H9 (cell line): ENCODE results near the gene RAPGEF6. TPM values are rescaled to one million over a fixed set of nuclear protein-coding genes. Genes with fewer than 3 reads are reported as not detected.
A peak's percentile ranks its signal among the peaks of the same experiment; 100 is the strongest.

Experiments used
- DNase-seq: peaks from one replicate; pipeline ENCODE4 v3.0.0-alpha.2; 2017
- H2AFZ ChIP-seq: one replicate; pipeline ENCODE4 v1.6.1; 2013; ENCODE audit warnings: mild to moderate bottlenecking, low read length, control low read depth, moderate library complexity
- H2AK5ac ChIP-seq: 2 replicates; pipeline ENCODE4 v1.6.1; 2013; ENCODE audit warnings: low read length, control low read depth, mixed read lengths; ENCODE audit not compliant: insufficient read length
- H2BK120ac ChIP-seq: one replicate; pipeline ENCODE4 v1.6.1; 2013; ENCODE audit warnings: low read depth, mild to moderate bottlenecking, low read length, control low read depth, inconsistent platforms; ENCODE audit not compliant: poor library complexity, severe bottlenecking
- H2BK12ac ChIP-seq: 2 replicates; pipeline ENCODE4 v1.6.1; 2013; ENCODE audit warnings: low read length, control low read depth, mixed read lengths, low read depth; ENCODE audit not compliant: insufficient read length
- H2BK15ac ChIP-seq: 2 replicates; pipeline ENCODE4 v1.6.1; 2013; ENCODE audit warnings: low read depth, low read length, control low read depth
- H2BK20ac ChIP-seq: one replicate; pipeline ENCODE4 v1.6.1; 2013; ENCODE audit warnings: low read depth, mild to moderate bottlenecking, low read length, control low read depth, inconsistent platforms; ENCODE audit not compliant: poor library complexity, severe bottlenecking
- H2BK5ac ChIP-seq: 2 replicates; pipeline ENCODE4 v1.6.1; 2013; ENCODE audit warnings: low read length, control low read depth, mixed read lengths; ENCODE audit not compliant: insufficient read length
- H3K14ac ChIP-seq: 2 replicates; pipeline ENCODE4 v1.6.1; 2013; ENCODE audit warnings: low read length, control low read depth; ENCODE audit not compliant: insufficient read depth
- H3K18ac ChIP-seq: 2 replicates; pipeline ENCODE4 v1.6.1; 2013; ENCODE audit warnings: low read depth, mild to moderate bottlenecking, mixed read lengths, low read length, control low read depth; ENCODE audit not compliant: insufficient read length
- H3K23ac ChIP-seq: 2 replicates; pipeline ENCODE4 v1.6.1; 2013; ENCODE audit warnings: low read length, control low read depth, mixed read lengths, low read depth; ENCODE audit not compliant: insufficient read length
- H3K23me2 ChIP-seq: 2 replicates; pipeline ENCODE4 v1.6.1; 2013; ENCODE audit warnings: low read depth, mild to moderate bottlenecking, mixed read lengths, low read length, control low read depth; ENCODE audit not compliant: insufficient read length, poor library complexity, severe bottlenecking
- H3K27ac ChIP-seq: 2 replicates; pipeline ENCODE4 v1.5.1; 2013; ENCODE audit warnings: low read length, control low read depth, mixed read lengths, low read depth; ENCODE audit not compliant: insufficient read length
- H3K27me3 ChIP-seq: 2 replicates; pipeline ENCODE4 v1.6.1; 2013; ENCODE audit warnings: low read length, control low read depth, inconsistent platforms; ENCODE audit not compliant: insufficient read depth
- H3K4ac ChIP-seq: 2 replicates; pipeline ENCODE4 v1.6.1; 2013; ENCODE audit warnings: low read depth, mild to moderate bottlenecking, control low read depth, inconsistent platforms, low read length, moderate library complexity
- H3K4me1 ChIP-seq: 2 replicates; pipeline ENCODE4 v1.6.1; 2013; ENCODE audit warnings: low read length, control low read depth, inconsistent platforms; ENCODE audit not compliant: insufficient read depth
- H3K4me2 ChIP-seq: 2 replicates; pipeline ENCODE4 v1.6.1; 2013; ENCODE audit warnings: low read length, control low read depth, mixed read lengths; ENCODE audit not compliant: insufficient read length, insufficient read depth
- H3K56ac ChIP-seq: 2 replicates; pipeline ENCODE4 v1.6.1; 2013; ENCODE audit warnings: low read depth, mild to moderate bottlenecking, mixed read lengths, low read length, control low read depth; ENCODE audit not compliant: insufficient read length
- H3K79me1 ChIP-seq: 2 replicates; pipeline ENCODE4 v1.6.1; 2013; ENCODE audit warnings: low read depth, mild to moderate bottlenecking, moderate library complexity, low read length, control low read depth, inconsistent platforms; ENCODE audit not compliant: insufficient read depth, poor library complexity, severe bottlenecking
- H3K79me2 ChIP-seq: 2 replicates; pipeline ENCODE4 v1.6.1; 2013; ENCODE audit warnings: low read length, control low read depth, inconsistent platforms; ENCODE audit not compliant: insufficient read depth
- H3K9ac ChIP-seq: 2 replicates; pipeline ENCODE4 v1.6.1; 2013; ENCODE audit warnings: low read length, control low read depth, mixed read lengths; ENCODE audit not compliant: insufficient read length; ENCODE audit errors: extremely low read depth
- H3K9me3 ChIP-seq: one replicate; pipeline ENCODE4 v1.6.1; 2013; ENCODE audit warnings: low read depth, low read length, inconsistent platforms; ENCODE audit not compliant: control insufficient read depth
- H3T11ph ChIP-seq: one replicate; pipeline ENCODE4 v1.6.1; 2013; ENCODE audit warnings: mild to moderate bottlenecking, low read length, control low read depth, inconsistent platforms
- H4K20me1 ChIP-seq: one replicate; pipeline ENCODE4 v1.6.1; 2013; ENCODE audit not compliant: control insufficient read depth, insufficient read length, insufficient read depth
- H4K5ac ChIP-seq: 2 replicates; pipeline ENCODE4 v1.6.1; 2013; ENCODE audit warnings: low read depth, mild to moderate bottlenecking, mixed read lengths, low read length, control low read depth; ENCODE audit not compliant: insufficient read length
- H4K8ac ChIP-seq: replicated peaks from 2 replicates; pipeline ENCODE4 v1.6.1; 2013; ENCODE audit warnings: low read length, control low read depth, mixed read lengths, low read depth; ENCODE audit not compliant: insufficient read length
- H4K91ac ChIP-seq: 2 replicates; pipeline ENCODE4 v1.6.1; 2013; ENCODE audit warnings: low read depth, mild to moderate bottlenecking, moderate library complexity, mixed read lengths, low read length, control low read depth; ENCODE audit not compliant: insufficient read length
- H3K27ac Mint-ChIP-seq, 3 experiments: 2 replicates in 2 of 3; 3 replicates in 1 of 3; pipeline ENCODE4 v1.8.0; 2020 to 2021; ENCODE audit warnings: mixed read lengths in 3 of 3, mild to moderate bottlenecking in 1 of 3, moderate library complexity in 1 of 3
- H3K27me3 Mint-ChIP-seq: 2 replicates; pipeline ENCODE4 v1.8.0; 2021; ENCODE audit warnings: low read depth, mild to moderate bottlenecking, moderate library complexity, mixed read lengths
- H3K36me3 Mint-ChIP-seq, 3 experiments: 2 replicates in 2 of 3; 3 replicates in 1 of 3; pipeline ENCODE4 v1.8.0; 2020 to 2021; ENCODE audit warnings: low read depth in 3 of 3, mixed read lengths in 3 of 3; ENCODE audit not compliant: insufficient read depth in 1 of 3
- H3K4me1 Mint-ChIP-seq, 2 experiments: 2 replicates each; pipeline ENCODE4 v1.8.0; 2020; ENCODE audit warnings: mixed read lengths in 2 of 2
- H3K4me3 Mint-ChIP-seq, 2 experiments: 2 replicates in 1 of 2; 3 replicates in 1 of 2; pipeline ENCODE4 v1.8.0; 2020 to 2021; ENCODE audit warnings: mild to moderate bottlenecking in 2 of 2, mixed read lengths in 2 of 2, moderate library complexity in 1 of 2
- H3K9me3 Mint-ChIP-seq, 2 experiments: 2 replicates in 1 of 2; 3 replicates in 1 of 2; pipeline ENCODE4 v1.8.0; 2020; ENCODE audit warnings: mild to moderate bottlenecking in 2 of 2, mixed read lengths in 2 of 2, moderate library complexity in 1 of 2
- CTCF ChIP-seq: fragments of 200-600 bp; sonication (generic); conservative IDR thresholded peaks from 3 replicates; pipeline ENCODE4 v1.8.0; 2021; ENCODE audit warnings: antibody characterized with exemption, mild to moderate bottlenecking
- WGBS: extraction: QIAGEN DNeasy Blood & Tissue Kit; methylation state at CpG from one replicate; pipeline ENCODE4 v1.1.7; 2013; ENCODE audit warnings: missing lambda C conversion rate, low lambda C conversion rate, mixed read lengths; ENCODE audit not compliant: insufficient read length; ENCODE audit errors: extremely low coverage; 5-methylcytosine and 5-hydroxymethylcytosine counted together
- total RNA-seq: library from RNA; stranded (reverse); gene quantifications from 2 replicates; pipeline ENCODE4 v1.2.1, GENCODE V29; 2021

The RAPGEF6 gene
- total RNA-seq, 1 experiment from 2014 or later, result 19.7 TPM

GRCh38 chr5:131514316-131515283 lies 120.4 kb downstream of the RAPGEF6 start:
- H3K4me1 ChIP-seq, result no peaks in the 10 kb centered on the region; the same call in 1 of the 2 replicates
- no peaks in the 10 kb centered on the region for H3K9me3 Mint-ChIP-seq
- no peaks in the 10 kb centered on the region for H3K27me3 Mint-ChIP-seq
- no peak overlapping the region for H2BK120ac ChIP-seq
- H4K8ac ChIP-seq, result no peak overlapping the region
- no peak overlapping the region for H2BK20ac ChIP-seq
- no peak overlapping the region for H4K5ac ChIP-seq
- H3K4ac ChIP-seq, result no peak overlapping the region
- no peaks in the 10 kb centered on the region for H3K23me2 ChIP-seq
- H4K91ac ChIP-seq, result no peak overlapping the region
- H3K27me3 ChIP-seq, result no peaks in the 10 kb centered on the region
- H3K4me3 Mint-ChIP-seq, result no peak overlapping the region
- no peak overlapping the region for H2BK15ac ChIP-seq
- peaks cover 11 to 12% of the 10 kb centered on the region in 2 experiments for H3K4me1 Mint-ChIP-seq
- H3K79me2 ChIP-seq, result no peaks in the 10 kb centered on the region
- no peak overlapping the region for H2BK5ac ChIP-seq
- H3K4me2 ChIP-seq, result no peak overlapping the region
- H3K56ac ChIP-seq, result no peak overlapping the region
- H3K14ac ChIP-seq, result no peak overlapping the region
- H2AK5ac ChIP-seq, result no peak overlapping the region
- no peak overlapping the region for H3K9ac ChIP-seq
- no peak overlapping the region for H3K18ac ChIP-seq
- no peak overlapping the region for H3T11ph ChIP-seq
- H2AFZ ChIP-seq, result no peak overlapping the region
- no peaks in the 10 kb centered on the region for H3K79me1 ChIP-seq
- H3K9me3 ChIP-seq, result no peaks in the 10 kb centered on the region
- no CpG with 5 or more reads among the region's 6 CpGs for WGBS
- no peak overlapping the region for H2BK12ac ChIP-seq
- no peak for DNase-seq
- no peak overlapping the region for H3K27ac ChIP-seq
- no peak for TF ChIP-seq CTCF
- H4K20me1 ChIP-seq, result no peaks in the 10 kb centered on the region
- peaks cover 2 to 12% (median 6%) of the 10 kb centered on the region in 3 experiments; a peak in 5 of 7 replicates for H3K36me3 Mint-ChIP-seq
- no peak overlapping the region for H3K23ac ChIP-seq
- H3K27ac Mint-ChIP-seq, result peak overlapping the region in 1 of 3 experiments; percentile 10; a peak in 1 of 7 replicates
